SU-DHL-6 (cell line): Measurements from ENCODE around the gene DCTN1.

Source experiments
- H2AFZ ChIP-seq: fragments of 200-600 bp; sonication (generic); 2 replicates; pipeline ENCODE4 v1.6.1; 2014; ENCODE audit warnings: low read depth, mild to moderate bottlenecking, moderate library complexity, mixed read lengths, antibody characterized with exemption, low read length; ENCODE audit not compliant: severe bottlenecking
- H3F3A ChIP-seq: fragments of 200-600 bp; shearing (Covaris generic); 2 replicates; pipeline ENCODE4 v1.6.0; 2016; ENCODE audit warnings: antibody characterized with exemption, mild to moderate bottlenecking; ENCODE audit not compliant: insufficient read depth
- H3K27ac ChIP-seq: fragments of 200-600 bp; sonication (generic); 2 replicates; pipeline ENCODE4 v1.5.1; 2016; ENCODE audit warnings: low read depth, mild to moderate bottlenecking, low read length, moderate library complexity, mixed read lengths
- H3K27me3 ChIP-seq: fragments of 200-600 bp; sonication (generic), shearing (Covaris generic); 2 replicates; pipeline ENCODE4 v1.6.0; 2014; ENCODE audit warnings: mild to moderate bottlenecking, low read length
- H3K36me3 ChIP-seq: fragments of 200-600 bp; sonication (generic); 2 replicates; pipeline ENCODE4 v1.6.1; 2014; ENCODE audit warnings: mild to moderate bottlenecking, low read length, mixed read lengths
- H3K4me2 ChIP-seq: fragments of 300-600, 200-600 bp; shearing (Covaris generic), sonication (generic); 2 replicates; pipeline ENCODE4 v1.6.0; 2014; ENCODE audit warnings: low read length, low read depth, mild to moderate bottlenecking; ENCODE audit not compliant: poor library complexity, severe bottlenecking
- H3K4me3 ChIP-seq: fragments of 200-600 bp; sonication (generic); 2 replicates; pipeline ENCODE4 v1.5.1; 2014; ENCODE audit warnings: antibody characterized with exemption, low read length, mild to moderate bottlenecking, mixed read lengths; ENCODE audit not compliant: insufficient read depth, poor library complexity, severe bottlenecking
- H3K79me2 ChIP-seq: fragments of 200-600 bp; sonication (generic); 2 replicates; pipeline ENCODE4 v1.6.1; 2014; ENCODE audit warnings: mild to moderate bottlenecking, low read length, moderate library complexity; ENCODE audit not compliant: insufficient read depth
- H3K9ac ChIP-seq: fragments of 200-600 bp; sonication (generic); 2 replicates; pipeline ENCODE4 v1.7.0; 2014; ENCODE audit warnings: mild to moderate bottlenecking, low read length
- H3K9me2 ChIP-seq: fragments of 200-600 bp; sonication (generic); replicated peaks from 2 replicates; pipeline ENCODE4 v1.6.1; 2014; ENCODE audit warnings: low read length; ENCODE audit not compliant: insufficient read depth
- H3K9me3 ChIP-seq: fragments of 200-600 bp; sonication (generic); 2 replicates; pipeline ENCODE4 v1.6.1; 2014; ENCODE audit warnings: low read length, mixed read lengths; ENCODE audit not compliant: insufficient read depth
- H4K20me1 ChIP-seq: fragments of 200-600 bp; sonication (generic); 2 replicates; pipeline ENCODE4 v1.6.1; 2014; ENCODE audit warnings: low read depth, mild to moderate bottlenecking, antibody characterized with exemption, low read length, moderate library complexity, mixed read lengths
- CTCF ChIP-seq: fragments of 200-600 bp; sonication (generic); IDR thresholded peaks from one replicate; pipeline ENCODE4 v1.5.1; 2017; ENCODE audit warnings: antibody characterized with exemption, mild to moderate bottlenecking, low read length, moderate library complexity; ENCODE audit not compliant: insufficient read depth, poor library complexity, severe bottlenecking
- EZH2phosphoT487 ChIP-seq: fragments of 200-600 bp; sonication (generic), shearing (Covaris generic); conservative IDR thresholded peaks from 2 replicates; pipeline ENCODE4 v1.6.1; 2018; ENCODE audit warnings: mild to moderate bottlenecking, antibody characterized with exemption, low read length, moderate library complexity, mixed read lengths

Gene DCTN1

GRCh38 chr2:74391209-74391579 is 11.1 kb upstream of the DCTN1 start:
- H3F3A ChIP-seq: no peaks in the 10 kb centered on the region
- peak overlapping the region; percentile 73 for H3K4me3 ChIP-seq
- peak overlapping the region; percentile 93 for H3K4me2 ChIP-seq
- H3K9me2 ChIP-seq: no peaks in the 10 kb centered on the region
- H3K9ac ChIP-seq: peak overlapping the region; percentile 75
- no peak overlapping the region for H3K27ac ChIP-seq
- TF ChIP-seq EZH2phosphoT487 (no peak), CTCF (no peak)
- H3K9me3 ChIP-seq: no peaks in the 10 kb centered on the region
- H4K20me1 ChIP-seq: no peaks in the 10 kb centered on the region
- no peaks in the 10 kb centered on the region for H3K36me3 ChIP-seq
- H2AFZ ChIP-seq: peak overlapping the region; percentile 75
- no peaks in the 10 kb centered on the region for H3K27me3 ChIP-seq
- peaks cover 41% of the 10 kb centered on the region for H3K79me2 ChIP-seq

- peak overlapping the region; percentile 73 for H3K4me3 ChIP-seq
- H3K79me2 ChIP-seq: peaks cover 45% of the 10 kb centered on the region
- H4K20me1 ChIP-seq: no peaks in the 10 kb centered on the region
- H2AFZ ChIP-seq: no peak overlapping the region
- H3K36me3 ChIP-seq: no peaks in the 10 kb centered on the region
- no peaks in the 10 kb centered on the region for H3K27me3 ChIP-seq
- H3K9me2 ChIP-seq: no peaks in the 10 kb centered on the region
- TF ChIP-seq CTCF (no peak), EZH2phosphoT487 (no peak)
- H3K4me2 ChIP-seq: peak overlapping the region; percentile 93
- no peak overlapping the region for H3K27ac ChIP-seq
- H3K9me3 ChIP-seq: no peaks in the 10 kb centered on the region
- no peaks in the 10 kb centered on the region for H3F3A ChIP-seq
- H3K9ac ChIP-seq: peak overlapping the region; percentile 75
Measured at GRCh38 chr2:74390606-74391005, 10.5 kb upstream of the DCTN1 start.

GRCh38 chr2:74387346-74387745 is 7.2 kb upstream of the DCTN1 start:
- TF ChIP-seq CTCF (no peak), EZH2phosphoT487 (no peak)
- H2AFZ ChIP-seq: no peak overlapping the region
- no peak overlapping the region for H3K4me2 ChIP-seq
- no peak overlapping the region for H3K27ac ChIP-seq
- no peaks in the 10 kb centered on the region for H3K9me2 ChIP-seq
- H3K9me3 ChIP-seq: no peaks in the 10 kb centered on the region
- H3K4me3 ChIP-seq: no peak overlapping the region
- H3K79me2 ChIP-seq: peaks cover 56% of the 10 kb centered on the region
- no peak overlapping the region for H3K9ac ChIP-seq
- no peaks in the 10 kb centered on the region for H4K20me1 ChIP-seq
- H3K36me3 ChIP-seq: no peaks in the 10 kb centered on the region
- no peaks in the 10 kb centered on the region for H3K27me3 ChIP-seq
- no peaks in the 10 kb centered on the region for H3F3A ChIP-seq

- Histone ChIP-seq H3K27ac (no peak overlapping the region), H2AFZ (no peak overlapping the region), H3K4me2 (no peak overlapping the region), H3K27me3 (no peaks in the 10 kb centered on the region), H3K9me2 (no peaks in the 10 kb centered on the region), H3K9ac (no peak overlapping the region), H3K4me3 (no peak overlapping the region), H4K20me1 (no peaks in the 10 kb centered on the region), H3K36me3 (no peaks in the 10 kb centered on the region), H3F3A (no peaks in the 10 kb centered on the region), H3K79me2 (peaks cover 51% of the 10 kb centered on the region), H3K9me3 (no peaks in the 10 kb centered on the region)
- TF ChIP-seq EZH2phosphoT487 (no peak), CTCF (no peak)
Measured at GRCh38 chr2:74385396-74385795, 5.3 kb upstream of the DCTN1 start.
